ENCODE results near the gene TBX3.

Gene TBX3

DNA sequence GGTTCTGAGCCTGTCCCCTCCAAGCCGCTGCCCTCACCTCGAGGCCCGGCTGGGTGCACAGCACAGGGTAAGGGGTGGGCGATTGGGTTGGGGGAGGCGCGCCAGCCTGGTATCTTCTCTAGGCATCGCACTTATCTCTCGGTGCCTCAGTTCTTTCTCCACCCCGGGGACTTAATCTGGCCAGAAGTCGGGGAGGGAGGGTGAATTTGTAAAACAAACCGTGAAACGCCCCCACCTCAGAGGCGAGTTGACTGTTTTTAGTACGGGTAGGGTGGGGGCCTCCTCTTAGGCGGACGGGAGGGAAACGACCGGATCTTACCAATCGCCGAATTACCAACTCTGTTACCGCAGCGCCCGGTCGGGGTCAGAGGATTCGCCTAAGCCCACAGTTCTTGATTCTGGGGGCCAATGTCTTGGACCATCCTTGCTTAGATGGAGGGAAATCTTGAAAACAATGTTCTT, 1.4 kb upstream of the TBX3 start (continued):
- TF ChIP-seq, protein P1, sequence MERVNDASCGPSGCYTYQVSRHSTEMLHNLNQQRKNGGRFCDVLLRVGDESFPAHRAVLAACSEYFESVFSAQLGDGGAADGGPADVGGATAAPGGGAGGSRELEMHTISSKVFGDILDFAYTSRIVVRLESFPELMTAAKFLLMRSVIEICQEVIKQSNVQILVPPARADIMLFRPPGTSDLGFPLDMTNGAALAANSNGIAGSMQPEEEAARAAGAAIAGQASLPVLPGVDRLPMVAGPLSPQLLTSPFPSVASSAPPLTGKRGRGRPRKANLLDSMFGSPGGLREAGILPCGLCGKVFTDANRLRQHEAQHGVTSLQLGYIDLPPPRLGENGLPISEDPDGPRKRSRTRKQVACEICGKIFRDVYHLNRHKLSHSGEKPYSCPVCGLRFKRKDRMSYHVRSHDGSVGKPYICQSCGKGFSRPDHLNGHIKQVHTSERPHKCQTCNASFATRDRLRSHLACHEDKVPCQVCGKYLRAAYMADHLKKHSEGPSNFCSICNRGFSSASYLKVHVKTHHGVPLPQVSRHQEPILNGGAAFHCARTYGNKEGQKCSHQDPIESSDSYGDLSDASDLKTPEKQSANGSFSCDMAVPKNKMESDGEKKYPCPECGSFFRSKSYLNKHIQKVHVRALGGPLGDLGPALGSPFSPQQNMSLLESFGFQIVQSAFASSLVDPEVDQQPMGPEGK (CRISPR knock-in tag; IDR thresholded peaks at IDR 0.05; ENCODE audit: borderline replicate concordance): no peak
- no peak for TF ChIP-seq ARNTL (CRISPR knock-in tag; IDR thresholded peaks at IDR 0.05; ENCODE audit: borderline replicate concordance, low read depth)

DNA sequence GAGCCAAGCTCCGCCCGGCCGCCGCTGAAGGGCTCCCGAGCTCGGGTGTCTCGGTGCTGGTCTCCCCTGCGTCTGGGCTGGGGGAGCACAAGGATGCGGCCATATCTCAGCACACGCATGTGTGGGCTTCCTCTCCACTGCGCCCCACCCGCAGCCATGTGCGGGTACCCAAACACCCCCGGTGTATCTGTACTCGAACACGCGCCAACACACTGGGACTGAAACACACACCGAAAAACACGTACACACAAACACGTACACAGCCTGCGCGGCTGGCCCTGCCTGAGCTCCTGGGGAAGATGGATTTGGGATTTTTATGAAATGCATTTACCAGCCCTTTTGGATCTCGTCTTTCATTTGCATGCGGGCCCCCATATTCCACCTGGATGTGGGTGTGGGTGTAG, 897 bp upstream of the TBX3 start:
- TF ChIP-seq, protein P2, sequence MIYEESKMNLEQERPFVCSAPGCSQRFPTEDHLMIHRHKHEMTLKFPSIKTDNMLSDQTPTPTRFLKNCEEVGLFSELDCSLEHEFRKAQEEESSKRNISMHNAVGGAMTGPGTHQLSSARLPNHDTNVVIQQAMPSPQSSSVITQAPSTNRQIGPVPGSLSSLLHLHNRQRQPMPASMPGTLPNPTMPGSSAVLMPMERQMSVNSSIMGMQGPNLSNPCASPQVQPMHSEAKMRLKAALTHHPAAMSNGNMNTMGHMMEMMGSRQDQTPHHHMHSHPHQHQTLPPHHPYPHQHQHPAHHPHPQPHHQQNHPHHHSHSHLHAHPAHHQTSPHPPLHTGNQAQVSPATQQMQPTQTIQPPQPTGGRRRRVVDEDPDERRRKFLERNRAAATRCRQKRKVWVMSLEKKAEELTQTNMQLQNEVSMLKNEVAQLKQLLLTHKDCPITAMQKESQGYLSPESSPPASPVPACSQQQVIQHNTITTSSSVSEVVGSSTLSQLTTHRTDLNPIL (CRISPR knock-in tag; IDR thresholded peaks at IDR 0.05; ENCODE audit: low read depth): no peak
- no peak for TF ChIP-seq ZC3H10 (CRISPR knock-in tag; IDR thresholded peaks at IDR 0.05)
- TF ChIP-seq TCF4 (CRISPR knock-in tag; IDR thresholded peaks at IDR 0.05; ENCODE audit: borderline replicate concordance): no peak
- TF ChIP-seq BACH2 (CRISPR knock-in tag; IDR thresholded peaks at IDR 0.05; ENCODE audit: borderline replicate concordance): no peak
- no peak for TF ChIP-seq ZNF70 (CRISPR knock-in tag; IDR thresholded peaks at IDR 0.05)
- TF ChIP-seq ESRRG (CRISPR knock-in tag; IDR thresholded peaks at IDR 0.05): no peak
- TF ChIP-seq ZNF565 (CRISPR knock-in tag; conservative IDR thresholded peaks at IDR 0.05; ENCODE audit: low read depth): no peak
- peak; percentile 12; the same call in 1 of the 2 replicates for TF ChIP-seq SNAI2 (CRISPR knock-in tag; IDR thresholded peaks at IDR 0.05)
- no peak for ATAC-seq

DNA sequence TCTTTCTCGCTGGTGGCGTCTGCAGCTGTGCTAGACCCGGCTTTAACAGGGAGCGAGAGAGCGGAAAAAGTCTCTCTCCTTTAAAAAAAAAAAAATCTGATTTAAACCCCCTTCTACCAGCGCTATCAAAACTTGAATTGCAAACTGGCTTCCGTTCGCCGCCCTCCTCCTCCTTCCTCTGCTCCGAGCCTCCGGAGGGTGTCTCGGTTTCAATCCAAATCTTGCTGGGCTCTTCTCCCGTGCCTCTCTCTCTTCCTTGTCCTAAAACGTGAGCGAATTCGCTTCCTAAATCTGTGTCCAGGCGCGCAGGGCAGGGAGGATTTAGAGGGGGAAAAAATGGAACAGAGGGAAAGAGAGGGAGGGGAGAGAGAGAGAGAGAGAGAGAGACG, 272 bp downstream of the TBX3 start:
- TF ChIP-seq ZNF565 (CRISPR knock-in tag; conservative IDR thresholded peaks at IDR 0.05; ENCODE audit: low read depth) (no peak), ARNTL (CRISPR knock-in tag; IDR thresholded peaks at IDR 0.05; ENCODE audit: borderline replicate concordance, low read depth) (no peak), ZFP30 (CRISPR knock-in tag; IDR thresholded peaks at IDR 0.05) (no peak), ZNF70 (CRISPR knock-in tag; IDR thresholded peaks at IDR 0.05) (no peak), ZNF8 (CRISPR knock-in tag; IDR thresholded peaks at IDR 0.05) (no peak), RARB (CRISPR knock-in tag; IDR thresholded peaks at IDR 0.05) (no peak), ESRRG (CRISPR knock-in tag; IDR thresholded peaks at IDR 0.05) (no peak), CSDC2 (CRISPR knock-in tag; IDR thresholded peaks at IDR 0.05) (no peak), GLIS3 (CRISPR knock-in tag; IDR thresholded peaks at IDR 0.05) (no peak), ISL1 (CRISPR knock-in tag; IDR thresholded peaks at IDR 0.05) (no peak), TCF4 (CRISPR knock-in tag; IDR thresholded peaks at IDR 0.05; ENCODE audit: borderline replicate concordance) (no peak), OSR1 (CRISPR knock-in tag; IDR thresholded peaks at IDR 0.05) (no peak), PPARA (CRISPR knock-in tag; IDR thresholded peaks at IDR 0.05; ENCODE audit: borderline replicate concordance) (no peak)
- TF ChIP-seq, protein P1 (CRISPR knock-in tag; IDR thresholded peaks at IDR 0.05; ENCODE audit: borderline replicate concordance): no peak
- TF ChIP-seq, protein P3, sequence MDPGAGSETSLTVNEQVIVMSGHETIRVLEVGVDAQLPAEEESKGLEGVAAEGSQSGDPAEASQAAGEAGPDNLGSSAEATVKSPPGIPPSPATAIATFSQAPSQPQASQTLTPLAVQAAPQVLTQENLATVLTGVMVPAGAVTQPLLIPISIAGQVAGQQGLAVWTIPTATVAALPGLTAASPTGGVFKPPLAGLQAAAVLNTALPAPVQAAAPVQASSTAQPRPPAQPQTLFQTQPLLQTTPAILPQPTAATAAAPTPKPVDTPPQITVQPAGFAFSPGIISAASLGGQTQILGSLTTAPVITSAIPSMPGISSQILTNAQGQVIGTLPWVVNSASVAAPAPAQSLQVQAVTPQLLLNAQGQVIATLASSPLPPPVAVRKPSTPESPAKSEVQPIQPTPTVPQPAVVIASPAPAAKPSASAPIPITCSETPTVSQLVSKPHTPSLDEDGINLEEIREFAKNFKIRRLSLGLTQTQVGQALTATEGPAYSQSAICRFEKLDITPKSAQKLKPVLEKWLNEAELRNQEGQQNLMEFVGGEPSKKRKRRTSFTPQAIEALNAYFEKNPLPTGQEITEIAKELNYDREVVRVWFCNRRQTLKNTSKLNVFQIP (CRISPR knock-in tag; IDR thresholded peaks at IDR 0.05; ENCODE audit: borderline replicate concordance, low read depth): no peak
- TF ChIP-seq, protein P2 (CRISPR knock-in tag; IDR thresholded peaks at IDR 0.05; ENCODE audit: low read depth): no peak
- TF ChIP-seq, protein P4, sequence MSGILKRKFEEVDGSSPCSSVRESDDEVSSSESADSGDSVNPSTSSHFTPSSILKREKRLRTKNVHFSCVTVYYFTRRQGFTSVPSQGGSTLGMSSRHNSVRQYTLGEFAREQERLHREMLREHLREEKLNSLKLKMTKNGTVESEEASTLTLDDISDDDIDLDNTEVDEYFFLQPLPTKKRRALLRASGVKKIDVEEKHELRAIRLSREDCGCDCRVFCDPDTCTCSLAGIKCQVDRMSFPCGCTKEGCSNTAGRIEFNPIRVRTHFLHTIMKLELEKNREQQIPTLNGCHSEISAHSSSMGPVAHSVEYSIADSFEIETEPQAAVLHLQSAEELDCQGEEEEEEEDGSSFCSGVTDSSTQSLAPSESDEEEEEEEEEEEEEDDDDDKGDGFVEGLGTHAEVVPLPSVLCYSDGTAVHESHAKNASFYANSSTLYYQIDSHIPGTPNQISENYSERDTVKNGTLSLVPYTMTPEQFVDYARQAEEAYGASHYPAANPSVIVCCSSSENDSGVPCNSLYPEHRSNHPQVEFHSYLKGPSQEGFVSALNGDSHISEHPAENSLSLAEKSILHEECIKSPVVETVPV (CRISPR knock-in tag; IDR thresholded peaks at IDR 0.05): no peak
- ATAC-seq: peak; percentile 5
